ENCODE data around the gene SCLT1. TPM values are rescaled to one million over a fixed set of nuclear protein-coding genes. Genes with fewer than 3 reads are reported as not detected.

Gene SCLT1
- total and polyA plus RNA-seq, 2 of the 13 experiments (the other 11 are each of a cell fraction or from before 2014, with no cell fraction given) = 1.5 to 8.7 TPM

GRCh38 chr4:128921954-128922353 is 171.4 kb downstream of the SCLT1 start:
- no peak for FAIRE-seq
- no peaks in the 10 kb centered on the region for H3K79me2 ChIP-seq (ENCODE audit: insufficient read depth, low read length)
- TF ChIP-seq MTERF4 (CRISPR knock-in tag; IDR thresholded peaks at IDR 0.05) (no peak), TBX2 (CRISPR knock-in tag; IDR thresholded peaks at IDR 0.05; ENCODE audit: borderline replicate concordance) (no peak), ELF4 (CRISPR knock-in tag; IDR thresholded peaks at IDR 0.05; ENCODE audit: borderline replicate concordance) (no peak), MTA1 (CRISPR knock-in tag; IDR thresholded peaks at IDR 0.05; ENCODE audit: borderline replicate concordance) (no peak), PRDM10 (CRISPR knock-in tag; IDR thresholded peaks at IDR 0.05; ENCODE audit: low read depth) (no peak), ZNF746 (CRISPR knock-in tag; IDR thresholded peaks at IDR 0.05) (no peak), GLI4 (CRISPR knock-in tag; IDR thresholded peaks at IDR 0.05; ENCODE audit: borderline replicate concordance) (no peak), GMEB2 (CRISPR knock-in tag; IDR thresholded peaks at IDR 0.05; ENCODE audit: low read depth) (no peak), FOXP4 (CRISPR knock-in tag; IDR thresholded peaks at IDR 0.05) (no peak), ZNF256 (CRISPR knock-in tag; conservative IDR thresholded peaks at IDR 0.05) (no peak), JARID2 (CRISPR knock-in tag; IDR thresholded peaks at IDR 0.05; ENCODE audit: insufficient replicate concordance) (no peak), ZFP41 (CRISPR knock-in tag; IDR thresholded peaks at IDR 0.05; ENCODE audit: borderline replicate concordance) (no peak), DNMT3B (CRISPR knock-in tag; conservative IDR thresholded peaks at IDR 0.05) (no peak), HOMEZ (CRISPR knock-in tag; IDR thresholded peaks at IDR 0.05; ENCODE audit: low read depth) (no peak)
- no peaks in the 10 kb centered on the region for H3K9me3 ChIP-seq (ENCODE audit: low read length)
- H3K9ac ChIP-seq (ENCODE audit: insufficient read depth, low read depth, low read length) = no peak overlapping the region
- ATAC-seq = no peak
- intact Hi-C loops (cut with micrococcal nuclease; ENCODE audit: unreplicated experiment) = no loop called here
- 96% methylated on average over 3 of the region's 3 CpGs for WGBS (ENCODE audit: low lambda C conversion rate)
- no peaks in the 10 kb centered on the region for H3K4me1 ChIP-seq (ENCODE audit: insufficient read depth, low read length)
- H3K27me3 ChIP-seq (ENCODE audit: control insufficient read depth in 1 of 2, insufficient read depth in 2 of 2, low read length in 2 of 2) = no peaks in the 10 kb centered on the region
- no peak for DNase-seq (ENCODE audit: low spot score)
- POLR2A ChIA-PET = no interaction called here
- H3K27ac ChIP-seq (ENCODE audit: extremely low read length, insufficient read depth, low read length) = no peak overlapping the region
- H3K4me3 ChIP-seq (replicated peaks in 1 of 3; ENCODE audit: insufficient read depth in 1 of 3, low read depth in 2 of 3, low read length in 3 of 3) = no peak overlapping the region
- in situ Hi-C loops (cut with HindIII; ENCODE audit: extremely low pct_ligation_motif_present, low pct_unique_long_range_greater_than_20kb) = no loop called here
- no peak overlapping the region for H3K4me2 ChIP-seq (ENCODE audit: low read depth, low read length)
- H3K36me3 ChIP-seq (replicated peaks in 1 of 2; ENCODE audit: control insufficient read depth in 1 of 2, insufficient read depth in 2 of 2, low read length in 2 of 2) = no peaks in the 10 kb centered on the region
- CTCF ChIA-PET (ENCODE audit: low intra/inter-chr PET ratio, low total read pairs) = no interaction called here
- no peak overlapping the region for H2AFZ ChIP-seq (ENCODE audit: low read length)
- no TSS peak for BruUV-seq (replicated peaks)
- no peaks in the 10 kb centered on the region for H4K20me1 ChIP-seq (ENCODE audit: insufficient read depth, low read length)

All from HepG2 (cell line).